ENCODE results near the gene CFAP61. TPM values are rescaled to one million over a fixed set of nuclear protein-coding genes. Genes with fewer than 3 reads are reported as not detected.
A peak's percentile ranks its signal among the peaks of the same experiment; 100 is the strongest.

CFAP61 gene
- total RNA-seq, 2 donors from 2014 or later = 0.27 TPM; not detected in 1

GRCh38 chr20:20274821-20275220, 222.5 kb downstream of the CFAP61 start:
- Histone ChIP-seq H3K36me3 (no peaks in the 10 kb centered on the region), H3K27ac (no peak overlapping the region), H3K4me1 (ENCODE audit: control insufficient read depth in 1 of 2, low read depth in 2 of 2) (no peaks in the 10 kb centered on the region), H3K4me3 (no peak overlapping the region), H3K9me3 (no peaks in the 10 kb centered on the region), H3K27me3 (replicated peaks; ENCODE audit: insufficient read depth) (no peaks in the 10 kb centered on the region)
- no peak for TF ChIP-seq CTCF (IDR thresholded peaks at IDR 0.05)
- ATAC-seq (ENCODE audit: insufficient number of reproducible peaks, low FRiP score, low read depth) (no peak), DNase-seq (ENCODE audit: low spot score) (no peak)

GRCh38 chr20:20275636-20276035, 223.3 kb downstream of the CFAP61 start:
- no peak overlapping the region for H3K27ac ChIP-seq
- ATAC-seq (ENCODE audit: insufficient number of reproducible peaks, low FRiP score, low read depth) (no peak), DNase-seq (ENCODE audit: low spot score) (no peak)
- no peaks in the 10 kb centered on the region for H3K27me3 ChIP-seq (replicated peaks; ENCODE audit: insufficient read depth)
- H3K9me3 ChIP-seq = no peaks in the 10 kb centered on the region
- H3K4me1 ChIP-seq (ENCODE audit: control insufficient read depth in 1 of 2, low read depth in 2 of 2) = no peaks in the 10 kb centered on the region
- no peaks in the 10 kb centered on the region for H3K36me3 ChIP-seq
- no peak overlapping the region for H3K4me3 ChIP-seq
- no peak for TF ChIP-seq CTCF (IDR thresholded peaks at IDR 0.05)

- Histone ChIP-seq H3K36me3 (no peaks in the 10 kb centered on the region), H3K9me3 (no peaks in the 10 kb centered on the region), H3K27me3 (replicated peaks; ENCODE audit: insufficient read depth) (no peaks in the 10 kb centered on the region), H3K4me1 (ENCODE audit: control insufficient read depth in 1 of 2, low read depth in 2 of 2) (no peaks in the 10 kb centered on the region), H3K4me3 (peak overlapping the region; percentile 1), H3K27ac (no peak overlapping the region)
- no peak for DNase-seq (ENCODE audit: low spot score)
- no peak for ATAC-seq (ENCODE audit: insufficient number of reproducible peaks, low FRiP score, low read depth)
- TF ChIP-seq CTCF (IDR thresholded peaks at IDR 0.05) = no peak
Observed at GRCh38 chr20:20276811-20277530, 224.6 kb downstream of the CFAP61 start.

GRCh38 chr20:20277894-20278335, 225.6 kb downstream of the CFAP61 start:
- no peaks in the 10 kb centered on the region for H3K4me1 ChIP-seq (ENCODE audit: control insufficient read depth in 1 of 2, low read depth in 2 of 2)
- H3K36me3 ChIP-seq = no peaks in the 10 kb centered on the region
- no peaks in the 10 kb centered on the region for H3K27me3 ChIP-seq (replicated peaks; ENCODE audit: insufficient read depth)
- ATAC-seq (ENCODE audit: insufficient number of reproducible peaks, low FRiP score, low read depth) (no peak), DNase-seq (ENCODE audit: low spot score) (no peak)
- no peak overlapping the region for H3K4me3 ChIP-seq
- no peak for TF ChIP-seq CTCF (IDR thresholded peaks at IDR 0.05)
- no peak overlapping the region for H3K27ac ChIP-seq
- no peaks in the 10 kb centered on the region for H3K9me3 ChIP-seq

- no peak for ATAC-seq (ENCODE audit: insufficient number of reproducible peaks, low FRiP score, low read depth)
- no peaks in the 10 kb centered on the region for H3K4me1 ChIP-seq (ENCODE audit: control insufficient read depth in 1 of 2, low read depth in 2 of 2)
- no peaks in the 10 kb centered on the region for H3K9me3 ChIP-seq
- no peaks in the 10 kb centered on the region for H3K36me3 ChIP-seq
- no peak for DNase-seq (ENCODE audit: low spot score)
- no peak overlapping the region for H3K27ac ChIP-seq
- TF ChIP-seq CTCF (IDR thresholded peaks at IDR 0.05) = no peak
- H3K27me3 ChIP-seq (replicated peaks; ENCODE audit: insufficient read depth) = no peaks in the 10 kb centered on the region
- no peak overlapping the region for H3K4me3 ChIP-seq
Observed at GRCh38 chr20:20286061-20286460, 233.7 kb downstream of the CFAP61 start.
